OCI-LY3 (cell line): ENCODE results near the gene LAMA4.

Source experiments
- CTCF ChIP-seq: fragments of 200-600, 300-600 bp; sonication (generic); IDR thresholded peaks from 2 replicates; pipeline ENCODE4 v1.5.1; 2014; ENCODE audit warnings: antibody characterized with exemption, low read length, low read depth
- EZH2phosphoT487 ChIP-seq: fragments of 200-600 bp; shearing (Covaris generic); IDR thresholded peaks from 2 replicates; pipeline ENCODE4 v1.6.1; 2018; ENCODE audit warnings: antibody characterized with exemption, mixed run types, low read depth

- no peak for TF ChIP-seq CTCF
- TF ChIP-seq EZH2phosphoT487, result no peak
Observed at GRCh38 chr6:112247275-112247674, 7.1 kb downstream of the LAMA4 start.
